HG03066 (cell line): ENCODE results near the gene TREH.
"Not testable (repeated sequence)": the region's sequence is repeated elsewhere in the genome, so short reads cannot be mapped to it uniquely, and the experiment has no call there.

Source experiments
- ATAC-seq: cut with Tn5 transposase; IDR thresholded peaks from one replicate; pipeline ENCODE4 v1.9.1; 2021; ENCODE audit warnings: low read depth; ENCODE audit not compliant: unreplicated experiment

Gene TREH, protein sequence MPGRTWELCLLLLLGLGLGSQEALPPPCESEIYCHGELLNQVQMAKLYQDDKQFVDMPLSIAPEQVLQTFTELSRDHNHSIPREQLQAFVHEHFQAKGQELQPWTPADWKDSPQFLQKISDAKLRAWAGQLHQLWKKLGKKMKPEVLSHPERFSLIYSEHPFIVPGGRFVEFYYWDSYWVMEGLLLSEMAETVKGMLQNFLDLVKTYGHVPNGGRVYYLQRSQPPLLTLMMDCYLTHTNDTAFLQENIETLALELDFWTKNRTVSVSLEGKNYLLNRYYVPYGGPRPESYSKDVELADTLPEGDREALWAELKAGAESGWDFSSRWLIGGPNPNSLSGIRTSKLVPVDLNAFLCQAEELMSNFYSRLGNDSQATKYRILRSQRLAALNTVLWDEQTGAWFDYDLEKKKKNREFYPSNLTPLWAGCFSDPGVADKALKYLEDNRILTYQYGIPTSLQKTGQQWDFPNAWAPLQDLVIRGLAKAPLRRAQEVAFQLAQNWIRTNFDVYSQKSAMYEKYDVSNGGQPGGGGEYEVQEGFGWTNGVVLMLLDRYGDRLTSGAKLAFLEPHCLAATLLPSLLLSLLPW

DNA sequence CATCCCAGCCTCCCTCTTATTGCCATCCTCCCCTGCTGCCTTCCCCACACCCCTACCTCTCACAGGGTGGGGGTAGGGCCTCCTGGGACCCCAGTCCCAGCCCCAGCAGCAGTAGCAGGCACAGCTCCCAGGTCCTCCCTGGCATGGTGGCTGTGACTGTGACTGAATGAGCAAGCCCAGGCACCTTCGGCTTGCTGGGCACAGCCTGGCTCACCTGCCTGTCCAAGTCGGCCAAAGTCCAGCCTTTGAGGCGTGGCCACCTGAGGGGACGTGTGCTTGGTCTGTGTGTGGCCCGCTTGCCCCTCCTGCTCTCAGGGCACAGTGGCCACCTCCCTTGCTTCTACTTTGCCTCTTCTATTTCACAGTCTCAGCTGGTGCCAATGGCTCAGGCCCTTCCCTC, at the start of gene TREH:
Gene TREH (minus strand): TSS at position 168 of the 400 bp plus-strand sequence. CDS start 23 bp downstream, at position 145.
- ATAC-seq, result no peak

DNA sequence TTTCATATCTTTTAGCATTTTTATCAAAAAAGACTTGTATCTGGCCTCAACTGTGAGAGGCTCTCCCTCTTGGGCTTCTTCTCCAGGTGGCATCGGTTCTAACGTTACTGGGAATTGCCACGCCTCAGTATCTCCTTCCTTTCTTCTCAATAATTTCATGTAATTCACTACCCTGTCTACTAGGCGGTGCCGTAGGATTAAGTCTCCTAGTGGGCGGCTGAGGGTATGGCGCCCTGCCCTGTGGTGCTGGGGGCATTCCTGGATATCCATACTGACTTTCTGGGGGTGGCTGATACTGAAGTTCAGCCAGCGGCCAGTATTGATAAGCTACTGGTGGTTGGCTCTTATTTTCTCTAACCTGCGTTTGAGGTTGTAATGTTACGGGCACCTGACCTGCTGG, 48.7 kb upstream of the TREH start:
- ATAC-seq, result not testable (repeated sequence)

- not testable (repeated sequence) for ATAC-seq
These were observed 48.2 kb upstream of the TREH start for GRCh38 chr11:118727721-118728066.

DNA sequence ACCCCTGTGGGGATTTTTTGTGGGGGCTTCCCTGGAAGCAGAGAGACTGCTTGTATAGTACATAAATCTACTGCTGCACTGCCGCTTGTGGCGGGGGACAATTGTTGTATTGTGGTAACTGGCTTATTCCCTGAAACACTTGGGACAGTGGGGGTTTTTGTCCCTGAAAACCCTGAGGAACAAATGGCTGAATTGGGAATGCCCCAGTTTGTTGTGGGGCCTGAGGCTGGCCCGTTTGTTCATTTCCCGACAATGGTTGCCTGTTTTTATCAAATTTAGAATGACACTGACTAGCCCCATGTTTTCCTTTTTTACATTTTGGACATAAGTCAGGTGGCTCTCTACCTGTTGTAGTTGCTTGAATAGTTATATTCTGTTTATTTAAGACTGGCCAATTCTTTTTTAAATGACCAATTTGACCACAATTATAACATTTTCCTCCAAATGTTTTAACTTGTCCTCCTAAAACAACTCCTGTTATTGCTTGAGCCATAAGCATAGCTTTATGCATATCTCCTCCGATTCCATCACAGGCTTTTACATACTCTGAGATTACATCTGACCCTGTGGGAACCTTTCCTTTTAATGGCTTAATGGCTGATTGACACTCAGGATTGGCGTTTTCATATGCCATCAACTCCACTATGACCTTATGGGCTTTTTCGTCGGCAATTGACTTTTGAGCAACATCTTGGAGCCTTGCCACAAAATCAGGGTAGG, 47.7 kb upstream of the TREH start:
- ATAC-seq, result not testable (repeated sequence)

GRCh38 chr11:118721478-118722015, 42.1 kb upstream of the TREH start:
- ATAC-seq, result not testable (repeated sequence)

- not testable (repeated sequence) for ATAC-seq
These were observed 41.3 kb upstream of the TREH start for GRCh38 chr11:118720740-118721139.

- ATAC-seq, result not testable (repeated sequence)
These were observed 40.6 kb upstream of the TREH start for GRCh38 chr11:118720078-118720477.

DNA sequence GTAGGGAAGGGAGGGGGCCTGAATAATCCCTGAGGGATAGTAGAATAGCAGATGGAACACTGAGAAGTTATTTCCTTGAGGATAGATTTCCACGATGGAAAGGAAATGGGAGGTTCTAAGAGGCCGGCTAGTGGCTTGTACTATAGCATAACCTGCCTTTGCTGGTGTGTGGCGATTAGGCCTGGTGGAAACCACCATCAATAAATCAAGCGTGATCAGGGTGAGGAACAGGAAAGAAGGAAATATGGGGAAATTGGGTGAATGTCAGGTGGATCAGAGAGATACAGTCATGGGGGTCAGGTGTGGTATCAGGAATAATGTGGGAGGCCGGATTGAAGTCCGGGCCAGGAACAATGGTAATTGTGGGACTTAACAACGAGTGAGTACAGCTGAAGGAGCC, 39.1 kb upstream of the TREH start:
- not testable (repeated sequence) for ATAC-seq

DNA sequence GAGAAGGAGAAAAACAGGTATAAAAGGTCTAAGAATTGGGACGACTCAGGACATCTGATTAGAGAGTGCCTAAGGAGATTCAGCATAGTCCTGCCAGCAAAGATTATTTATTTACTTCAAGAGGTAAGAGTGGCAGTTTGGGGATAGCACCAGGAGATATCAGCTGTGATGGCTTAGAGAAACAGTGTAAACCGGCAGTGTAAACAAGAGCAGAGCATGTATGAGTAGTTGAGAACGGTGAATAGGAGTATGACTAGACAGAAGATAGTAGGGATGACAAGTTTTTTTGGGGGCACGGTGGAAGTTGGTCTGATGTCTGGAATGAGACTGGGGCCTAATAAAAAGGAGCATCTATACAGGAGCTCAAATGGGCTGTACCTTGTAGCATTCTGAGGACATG, 38.3 kb upstream of the TREH start:
- ATAC-seq, result not testable (repeated sequence)

GRCh38 chr11:118717221-118717620, 37.8 kb upstream of the TREH start:
- not testable (repeated sequence) for ATAC-seq

GRCh38 chr11:118715837-118716260, 36.4 kb upstream of the TREH start:
- ATAC-seq, result no peak

GRCh38 chr11:118715245-118715831, 35.9 kb upstream of the TREH start:
- peak; percentile 80 for ATAC-seq

GRCh38 chr11:118714816-118715215, 35.4 kb upstream of the TREH start:
- ATAC-seq, result no peak

DNA sequence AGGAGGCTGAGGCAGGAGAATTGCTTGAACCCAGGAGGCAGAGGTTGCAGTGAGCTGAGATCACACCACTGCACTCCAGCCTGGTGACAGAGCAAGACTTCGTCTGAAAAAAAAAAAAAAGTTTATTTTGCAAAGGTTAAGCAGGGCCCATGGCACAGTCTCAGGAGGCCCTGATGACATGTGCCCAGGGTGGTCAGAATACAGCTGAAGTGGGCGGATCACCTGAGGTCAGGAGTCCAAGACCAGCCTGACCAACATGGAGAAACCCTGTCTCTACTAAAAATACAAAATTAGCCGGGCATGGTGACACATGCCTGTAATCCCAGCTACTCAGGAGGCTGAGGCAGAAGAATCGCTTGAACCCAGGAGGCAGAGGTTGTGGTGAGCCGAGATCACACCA, 35.0 kb upstream of the TREH start:
- not testable (repeated sequence) for ATAC-seq

DNA sequence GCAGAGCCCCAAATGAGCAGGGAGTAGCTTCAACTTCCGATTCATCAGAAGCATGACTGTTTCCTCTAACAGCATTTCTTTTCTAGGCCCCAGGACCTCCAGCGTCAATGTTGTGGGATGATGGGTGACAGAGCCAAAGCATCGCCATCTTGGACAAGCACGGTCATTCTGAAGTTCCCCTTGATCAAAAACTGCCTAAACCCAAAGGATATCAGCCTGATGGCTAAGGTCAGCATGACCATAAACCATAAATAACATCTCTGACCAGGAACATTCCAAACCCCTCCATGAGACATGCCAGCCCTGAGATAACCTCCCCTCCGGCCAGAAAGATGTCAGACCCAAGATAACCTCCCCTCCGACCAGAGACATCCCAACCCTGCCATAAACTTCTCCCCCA, 28.8 kb upstream of the TREH start:
- no peak for ATAC-seq

GRCh38 chr11:118706546-118706825, 27.0 kb upstream of the TREH start:
- ATAC-seq, result no peak

DNA sequence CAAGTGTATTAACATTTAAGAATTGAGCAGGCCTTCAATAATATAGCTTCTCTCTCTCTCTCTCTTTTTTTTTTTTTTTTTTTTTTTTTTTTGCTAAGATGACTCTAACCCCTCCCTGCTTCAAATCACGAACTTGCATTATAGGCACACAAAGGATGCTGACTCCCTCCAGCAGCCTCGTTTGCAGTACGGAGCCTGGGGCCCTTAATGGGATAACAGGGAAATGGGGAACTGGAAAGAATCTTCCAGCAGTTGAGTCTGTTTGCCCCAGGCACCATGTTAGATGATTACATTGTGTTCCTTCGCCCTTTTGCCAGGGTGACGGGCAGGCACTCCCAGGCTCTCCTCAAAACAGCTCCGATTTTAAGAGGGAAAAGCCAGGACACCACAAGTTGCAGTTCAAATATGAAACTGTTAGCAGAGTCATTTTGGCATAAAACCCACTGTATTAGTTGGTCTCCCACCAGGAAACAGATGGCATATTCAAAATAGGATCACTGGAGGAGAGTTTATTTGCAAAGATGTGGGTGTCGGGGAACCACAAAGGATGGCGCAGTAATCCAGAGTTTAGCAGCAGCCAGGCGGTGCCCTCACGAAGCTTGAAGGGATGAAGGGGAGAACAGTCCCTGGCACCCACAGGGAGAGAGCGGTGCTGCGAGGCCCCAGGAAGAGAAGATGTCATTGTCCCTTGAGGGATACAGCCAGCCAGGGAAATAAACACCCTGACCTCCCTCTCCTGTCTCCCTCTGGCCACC, 26.5 kb upstream of the TREH start:
- ATAC-seq, result no peak

DNA sequence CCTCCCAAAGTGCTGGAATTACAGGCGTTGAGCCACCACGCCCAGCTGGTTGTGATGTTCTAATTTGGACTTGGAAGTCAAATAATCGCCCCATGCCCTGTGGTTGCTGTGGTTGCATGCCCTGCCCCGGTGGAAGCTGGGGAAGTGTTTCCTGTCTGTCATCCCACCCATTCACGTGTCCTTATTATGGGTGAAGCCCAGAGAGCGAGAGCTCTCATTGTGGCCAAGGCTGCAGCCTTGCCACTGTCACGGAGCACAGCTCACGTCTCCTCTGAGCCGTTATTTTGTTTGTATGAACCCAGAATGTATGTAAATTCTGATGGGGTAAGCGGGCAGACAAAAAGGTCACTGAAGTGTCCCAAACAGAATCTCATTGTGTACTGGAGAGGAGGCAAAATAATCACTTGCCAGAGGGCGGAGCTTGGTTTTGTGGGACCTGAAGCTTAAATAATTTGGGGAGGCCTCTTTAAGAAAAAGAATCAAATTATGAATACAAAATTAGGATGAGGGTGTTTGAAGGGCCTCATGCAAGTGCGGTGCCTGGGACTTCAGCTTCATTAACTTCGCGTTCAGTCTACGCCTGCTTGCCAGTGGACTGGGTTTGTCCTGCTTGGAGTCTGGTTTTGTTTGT, 25.8 kb upstream of the TREH start:
- no peak for ATAC-seq

DNA sequence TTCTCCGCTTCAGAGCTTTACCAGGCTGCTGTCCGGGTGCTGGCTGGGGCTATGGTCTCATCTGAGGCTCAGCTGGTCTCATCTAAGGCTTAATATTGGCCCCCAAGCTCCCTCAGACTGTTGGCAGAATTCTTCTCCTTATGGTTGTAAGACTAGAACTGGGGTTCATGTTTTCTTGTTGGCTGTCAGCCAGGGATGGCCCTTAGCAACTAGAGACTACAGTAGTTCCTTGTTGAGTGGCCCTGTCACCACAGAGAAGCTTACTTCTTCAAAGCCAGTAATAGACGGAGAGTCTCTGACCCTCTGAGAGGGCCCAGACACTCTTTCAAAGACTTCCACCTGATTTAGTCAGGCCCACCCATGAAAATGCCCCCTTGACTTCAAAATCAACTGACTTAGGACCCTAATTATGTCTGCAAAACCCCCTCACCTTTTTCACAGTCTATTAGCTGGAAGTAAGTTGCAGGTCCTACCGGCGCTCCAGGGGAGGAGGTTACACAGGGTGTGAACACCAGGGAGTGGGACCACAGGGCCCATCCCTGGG, 24.2 kb upstream of the TREH start:
- ATAC-seq, result no peak
